HG03460 (cell line): Measurements from ENCODE around the gene VTI1A.
"Not testable (repeated sequence)": the region's sequence is repeated elsewhere in the genome, so short reads cannot be mapped to it uniquely, and the experiment has no call there.

Experiments used
- ATAC-seq: cut with Tn5 transposase; IDR thresholded peaks from one replicate; pipeline ENCODE4 v1.9.1; 2021; ENCODE audit not compliant: unreplicated experiment

The VTI1A gene

DNA sequence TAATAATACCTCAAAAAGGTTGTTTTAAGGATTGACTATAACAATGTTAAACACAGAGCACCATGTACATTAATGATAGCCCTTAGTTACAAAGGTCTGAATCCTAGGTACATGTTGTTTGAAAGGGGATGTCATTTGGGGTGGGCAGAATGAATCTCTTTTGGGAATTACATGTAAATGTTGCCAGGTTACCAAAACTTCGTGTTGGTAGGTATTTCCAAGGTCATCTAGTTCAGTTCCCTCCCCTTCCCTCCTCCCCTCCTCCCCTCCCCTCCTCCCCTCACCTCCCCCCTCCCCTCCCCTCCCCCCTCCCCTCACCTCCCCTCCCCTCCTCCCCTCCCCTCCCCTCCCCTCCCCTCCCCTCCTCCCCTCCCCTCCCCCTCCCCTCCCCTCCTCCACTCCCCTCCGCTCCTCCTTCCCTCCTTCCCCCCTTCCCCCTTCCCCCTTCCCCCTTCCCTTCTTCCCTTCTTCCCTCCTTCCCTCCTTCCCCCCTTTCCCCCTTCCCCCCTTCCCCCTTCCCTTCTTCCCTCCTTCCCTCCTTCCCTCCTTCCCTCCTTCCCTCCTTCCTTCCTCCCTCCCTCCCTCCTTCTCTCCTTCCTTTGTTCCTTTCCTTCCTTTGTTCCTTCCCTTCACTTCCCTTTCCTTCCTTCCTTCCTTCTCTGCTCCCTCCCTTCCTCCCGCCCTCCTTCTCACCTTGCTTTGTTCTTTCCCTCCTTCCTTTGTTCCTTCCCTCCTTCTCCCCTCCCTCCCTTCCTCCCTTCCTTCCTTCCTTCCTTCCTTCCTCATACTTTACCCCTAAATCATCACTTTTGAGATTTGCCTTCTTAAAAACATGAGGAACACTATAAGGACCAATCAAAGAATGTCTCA lies 8.1 kb downstream of the VTI1A start:
- no peak for ATAC-seq

DNA sequence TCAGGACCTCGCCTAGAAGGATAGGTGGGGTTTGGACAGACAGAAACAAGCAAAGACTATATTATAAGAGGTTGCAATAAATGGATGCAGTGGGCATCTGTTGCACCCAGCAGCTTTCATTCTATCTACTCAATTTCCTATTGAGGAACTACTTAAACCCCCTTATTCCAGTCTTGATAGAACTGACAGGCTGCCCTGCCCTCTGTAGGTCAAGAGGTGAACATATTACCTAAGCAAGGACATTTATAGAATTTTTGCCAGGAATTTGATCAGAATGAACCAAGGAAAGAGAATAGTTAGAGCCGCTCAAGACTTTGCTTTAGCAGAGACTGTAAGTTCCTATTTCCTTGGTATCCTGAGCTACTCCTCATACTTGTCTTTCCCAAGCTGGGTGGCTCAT lies 9.5 kb downstream of the VTI1A start:
- no peak for ATAC-seq

DNA sequence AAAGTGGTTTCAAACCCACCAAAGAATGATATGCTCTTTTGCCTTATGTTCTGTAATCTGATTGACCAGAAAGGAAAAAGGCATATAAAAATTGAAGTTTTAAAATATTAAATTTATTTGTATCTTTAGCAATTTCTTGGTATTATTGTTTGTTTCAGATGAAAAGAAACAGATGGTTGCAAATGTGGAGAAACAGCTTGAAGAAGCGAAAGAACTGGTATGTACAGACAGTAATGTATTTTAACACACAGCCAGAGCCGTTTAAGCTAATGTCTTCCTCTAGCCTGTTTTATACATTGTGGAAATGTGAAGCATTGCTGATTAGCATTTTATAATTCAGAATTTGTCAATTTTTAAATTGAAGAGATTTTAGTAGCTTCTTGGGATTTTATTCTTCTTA lies 13.4 kb downstream of the VTI1A start:
- no peak for ATAC-seq

DNA sequence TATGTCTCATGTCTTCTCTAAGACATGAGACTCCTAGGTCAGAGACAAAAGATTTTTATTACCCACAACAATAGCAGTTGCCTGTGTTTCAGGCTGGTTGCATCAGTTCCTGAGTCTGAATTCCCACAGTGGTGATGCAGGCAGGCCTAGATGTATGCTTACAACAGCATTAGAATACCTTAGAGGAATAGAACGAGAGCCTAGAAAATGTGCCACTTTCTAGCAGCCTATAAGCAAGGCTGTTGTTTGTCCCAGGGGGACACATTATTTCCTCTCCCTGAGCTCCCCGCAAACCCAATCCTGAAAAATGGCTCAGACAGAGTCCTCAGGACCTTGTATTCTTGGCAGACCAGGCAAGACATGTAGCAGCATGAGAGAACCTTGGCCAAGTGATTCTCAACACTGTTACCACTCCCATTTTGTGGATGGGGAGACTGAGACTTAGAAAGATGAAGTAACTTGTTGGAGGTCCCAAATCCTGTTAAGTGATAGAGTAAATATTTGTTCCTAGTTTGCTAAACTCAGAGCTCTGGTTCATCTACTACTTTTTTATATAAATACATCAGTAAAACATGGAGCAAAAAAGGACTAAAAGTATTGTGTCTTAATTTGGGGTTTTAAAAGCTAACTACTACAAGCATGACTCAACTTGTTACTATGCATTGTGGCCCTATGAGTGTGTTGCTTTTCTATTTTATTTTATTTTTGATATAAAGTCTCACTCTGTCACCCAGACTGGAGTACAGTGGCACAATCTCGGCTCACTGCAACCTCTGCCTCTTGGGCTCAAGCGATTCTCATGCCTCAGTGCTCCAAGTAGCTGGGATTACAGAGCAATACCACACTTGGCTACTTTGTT lies 14.2 kb downstream of the VTI1A start:
- ATAC-seq, result no peak

DNA sequence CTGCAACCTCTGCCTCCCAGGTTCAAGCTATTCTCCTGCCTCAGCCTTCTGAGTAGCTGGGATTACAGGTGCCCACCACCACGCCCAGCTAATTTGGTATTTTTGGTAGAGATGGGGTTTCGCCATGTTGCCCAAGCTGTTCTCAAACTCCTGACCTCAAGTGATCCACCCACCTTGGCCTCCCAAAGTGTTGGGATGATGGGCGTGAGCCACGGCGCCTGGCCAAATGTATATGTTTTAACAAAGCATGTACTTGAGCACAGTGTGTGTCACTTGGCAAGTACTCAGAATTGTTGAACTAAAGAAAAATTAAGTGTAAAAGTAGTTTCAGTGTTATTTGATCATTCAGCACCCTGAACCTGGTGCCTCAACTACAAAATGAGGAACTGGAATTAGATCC lies 17.1 kb downstream of the VTI1A start:
- ATAC-seq, result not testable (repeated sequence)

DNA sequence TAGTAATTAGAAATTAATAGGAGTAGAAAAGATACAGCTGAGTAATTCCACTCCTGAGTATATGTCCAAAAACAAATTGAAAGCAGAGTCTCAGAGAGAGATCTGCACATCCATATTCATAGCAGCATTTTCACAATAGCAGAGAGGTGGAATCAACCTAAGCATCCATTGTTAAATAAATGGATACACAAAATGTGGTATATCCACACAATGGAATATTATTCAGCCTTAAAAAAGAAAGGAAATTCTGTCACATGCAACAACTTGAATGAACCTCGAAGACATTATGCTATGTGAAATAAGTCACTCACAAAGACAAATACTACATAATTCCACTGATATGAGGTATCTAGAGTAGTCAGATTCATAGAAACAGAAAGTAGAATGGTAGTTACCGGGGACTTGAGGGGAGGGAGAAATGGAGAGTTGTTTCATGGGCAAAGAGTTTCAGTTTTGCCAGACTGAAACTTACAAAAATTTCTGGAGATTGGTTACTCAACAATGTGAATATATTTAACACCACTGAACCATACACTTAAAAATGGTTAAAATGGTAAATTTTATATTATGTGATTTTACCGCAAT lies 18.4 kb downstream of the VTI1A start:
- ATAC-seq, result no peak

DNA sequence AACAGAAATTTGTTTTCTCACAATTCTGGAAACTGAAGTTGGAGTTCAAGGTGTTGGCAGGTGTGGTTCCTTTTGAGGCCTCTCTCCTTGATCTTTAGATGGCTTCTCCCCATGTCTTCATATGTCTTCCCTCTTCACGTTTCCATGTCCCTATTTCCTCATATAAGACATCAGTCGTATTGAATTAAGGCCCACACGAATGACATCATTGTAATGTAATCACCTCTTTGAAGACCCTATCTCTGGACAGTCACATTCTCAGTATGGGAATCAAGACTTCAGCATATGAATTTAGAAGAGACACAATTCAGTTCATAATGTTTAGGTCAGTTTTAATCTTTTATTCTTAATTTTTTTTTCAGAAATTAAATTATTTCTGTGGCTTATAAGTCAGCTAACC lies 19.8 kb downstream of the VTI1A start:
- ATAC-seq, result no peak

DNA sequence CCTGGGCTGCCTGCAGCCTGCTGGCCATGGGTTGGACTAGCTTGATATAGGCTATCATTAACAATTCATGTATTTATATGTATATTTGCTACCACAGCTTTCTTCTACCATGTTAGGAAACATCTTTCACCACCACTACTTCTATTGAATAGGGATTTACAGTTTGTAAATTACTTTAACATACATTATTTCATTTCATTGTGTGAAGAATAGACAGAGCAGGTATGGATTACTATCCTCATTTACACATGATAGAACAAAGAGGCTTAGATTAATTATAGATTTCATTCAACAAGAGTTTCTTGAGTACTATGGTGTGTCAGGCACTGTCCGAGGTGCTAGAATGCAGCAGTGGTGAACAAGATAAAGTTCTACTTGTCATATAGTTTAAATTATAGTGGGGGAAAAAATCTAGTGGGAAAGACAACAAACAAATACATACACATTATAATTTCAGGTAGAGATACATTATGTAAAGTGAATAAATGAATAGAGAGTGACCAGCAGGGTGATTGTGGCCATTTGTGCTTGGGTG lies 20.6 kb downstream of the VTI1A start:
- no peak for ATAC-seq

DNA sequence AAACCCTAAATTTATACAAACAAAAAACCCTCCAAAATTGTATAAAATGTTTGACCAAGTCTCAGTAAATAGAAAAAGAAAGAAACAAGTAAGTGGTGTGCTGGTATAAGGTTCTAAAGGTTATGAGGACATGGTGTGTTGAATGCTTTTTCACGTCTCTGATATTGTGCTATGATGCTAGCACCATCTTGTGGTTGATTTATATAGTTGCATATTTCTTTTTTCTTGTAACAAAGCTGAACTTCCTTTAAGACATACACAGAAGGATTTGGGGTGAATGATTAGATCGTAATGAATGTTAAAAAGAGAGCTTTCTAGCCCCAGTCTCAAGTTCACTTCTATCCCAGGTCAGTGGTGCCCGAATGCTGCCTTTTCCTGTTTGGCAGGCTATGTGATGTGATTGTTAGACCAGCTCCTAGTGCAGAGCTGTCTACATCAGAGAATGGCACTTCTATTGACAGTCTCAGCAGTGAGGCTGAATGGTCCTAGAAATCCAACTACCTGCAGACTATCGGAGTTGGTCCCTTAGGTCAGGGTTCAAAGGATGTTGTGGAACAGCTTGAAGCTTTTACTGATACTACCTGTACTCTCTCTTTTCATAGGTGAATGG lies 25.0 kb downstream of the VTI1A start:
- ATAC-seq, result no peak

DNA sequence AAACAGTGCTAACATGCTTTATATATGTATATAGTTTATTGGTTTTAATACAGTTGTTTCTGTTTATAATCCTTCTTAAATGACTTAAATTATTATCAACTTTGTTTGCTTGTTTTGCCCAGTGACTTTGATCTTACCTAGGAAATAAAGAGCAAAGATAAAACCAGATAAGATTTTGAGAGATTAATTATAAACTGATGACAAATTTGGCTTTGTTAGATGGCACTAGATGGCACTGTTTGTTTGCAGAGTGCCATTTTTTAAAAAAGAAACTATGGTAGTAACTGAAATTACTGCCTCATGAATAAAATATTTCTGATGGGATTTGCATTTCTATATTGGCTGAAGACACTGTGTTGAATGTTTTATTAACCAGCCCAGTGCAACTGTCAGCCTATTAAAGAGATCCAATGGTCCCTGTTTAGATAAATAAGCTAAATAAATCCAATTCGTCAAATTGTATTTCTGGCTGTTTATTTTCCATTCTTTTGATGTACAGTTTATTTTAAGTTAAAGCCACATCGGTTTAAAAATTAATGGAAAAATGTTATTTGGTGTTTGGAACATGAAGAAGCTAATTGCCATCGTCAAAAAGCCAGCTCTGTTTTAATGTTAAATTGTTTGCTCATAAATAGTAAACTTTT lies 28.7 kb downstream of the VTI1A start:
- ATAC-seq, result no peak

DNA sequence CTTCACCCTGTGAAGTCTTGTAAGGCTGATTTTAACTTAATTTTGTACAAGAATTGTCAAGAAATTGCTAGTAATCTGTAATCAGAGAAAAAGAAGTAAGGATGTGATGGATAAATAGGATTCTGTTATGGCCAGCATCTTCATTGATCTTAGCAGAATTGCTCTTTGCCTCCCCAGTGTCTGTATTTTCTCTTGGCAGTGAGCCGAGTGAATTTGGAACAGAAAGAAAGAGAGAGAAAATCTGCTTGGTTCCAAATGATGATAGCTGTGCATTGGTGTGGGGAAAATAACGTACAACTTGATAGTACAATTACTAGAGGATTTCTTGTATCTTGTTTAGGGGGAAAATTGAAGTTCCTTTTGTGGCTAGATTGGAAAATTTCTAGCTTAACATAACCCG lies 34.6 kb downstream of the VTI1A start:
- ATAC-seq, result no peak

DNA sequence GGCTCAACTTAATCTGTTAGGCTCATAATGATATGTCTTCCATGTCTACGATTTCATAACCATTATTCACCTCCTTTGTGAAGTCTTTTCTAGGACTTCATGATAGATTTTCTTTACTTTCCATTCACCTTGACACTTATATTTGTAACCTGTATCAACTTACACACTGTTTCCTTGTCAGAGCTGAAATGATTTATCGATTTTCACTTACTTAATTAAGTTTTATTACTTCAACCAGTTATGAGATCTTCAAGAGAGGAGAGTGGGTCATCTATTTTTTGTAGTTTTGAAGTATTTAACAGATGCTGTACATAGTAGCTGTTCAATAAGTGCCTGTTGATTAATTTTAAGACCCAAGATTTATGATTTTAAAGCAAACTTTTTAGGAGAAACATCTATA lies 37.4 kb downstream of the VTI1A start:
- ATAC-seq, result no peak

DNA sequence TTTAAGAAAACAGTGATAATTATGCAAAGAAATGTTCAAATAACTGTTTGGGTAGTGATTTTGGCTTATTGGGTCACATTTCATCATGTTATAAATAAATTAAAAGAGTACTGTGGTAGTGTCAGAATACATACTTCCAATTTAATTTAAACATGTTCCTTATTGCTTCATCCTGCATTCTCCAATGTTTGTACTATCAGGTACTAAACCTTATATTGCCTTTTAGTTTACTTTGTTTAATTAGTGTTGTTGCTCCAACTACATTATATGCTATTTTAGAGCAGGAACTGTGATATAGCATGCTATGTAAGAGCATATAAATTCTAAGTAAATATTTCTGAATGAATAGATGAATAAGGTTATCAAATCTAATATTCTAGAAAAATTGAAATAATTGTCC lies 40.9 kb downstream of the VTI1A start:
- no peak for ATAC-seq

DNA sequence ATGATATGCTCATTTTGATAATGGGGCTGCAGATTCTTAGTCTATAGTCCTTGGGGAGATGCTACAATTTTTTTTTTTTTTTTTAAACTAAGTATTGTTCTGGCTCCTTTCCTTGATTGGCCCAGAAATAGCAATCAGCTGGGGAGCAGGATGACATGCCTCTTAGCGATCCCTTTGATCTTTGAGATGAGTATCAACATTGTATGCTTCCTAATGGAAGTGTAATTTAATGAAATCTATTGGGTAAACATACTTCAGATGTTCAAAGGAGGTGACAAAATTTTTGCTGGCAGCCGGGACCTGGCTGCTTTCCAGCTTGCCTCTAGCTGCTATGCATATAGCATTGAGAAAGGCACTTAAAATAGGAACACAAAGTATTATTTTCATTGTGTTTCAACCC lies 43.5 kb downstream of the VTI1A start:
- no peak for ATAC-seq

DNA sequence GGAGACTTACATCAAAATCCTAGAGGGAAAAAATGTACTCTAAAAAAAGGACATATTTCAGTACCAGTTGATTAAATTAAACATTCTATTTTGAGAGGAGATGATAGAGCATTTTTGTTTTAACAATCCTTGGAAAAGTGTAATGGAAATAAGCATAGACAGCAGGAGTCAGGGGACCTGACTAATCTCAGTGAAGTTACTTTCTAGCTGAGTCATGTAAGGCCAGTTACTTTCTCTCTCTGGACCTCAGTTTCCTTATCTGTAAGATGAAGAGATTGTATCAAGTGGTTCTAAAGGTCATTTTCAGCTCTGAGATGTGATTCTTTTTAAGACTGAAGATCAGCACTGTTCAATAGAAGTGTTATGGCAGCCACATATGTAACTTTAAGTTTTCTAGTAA lies 44.1 kb downstream of the VTI1A start:
- ATAC-seq, result no peak

DNA sequence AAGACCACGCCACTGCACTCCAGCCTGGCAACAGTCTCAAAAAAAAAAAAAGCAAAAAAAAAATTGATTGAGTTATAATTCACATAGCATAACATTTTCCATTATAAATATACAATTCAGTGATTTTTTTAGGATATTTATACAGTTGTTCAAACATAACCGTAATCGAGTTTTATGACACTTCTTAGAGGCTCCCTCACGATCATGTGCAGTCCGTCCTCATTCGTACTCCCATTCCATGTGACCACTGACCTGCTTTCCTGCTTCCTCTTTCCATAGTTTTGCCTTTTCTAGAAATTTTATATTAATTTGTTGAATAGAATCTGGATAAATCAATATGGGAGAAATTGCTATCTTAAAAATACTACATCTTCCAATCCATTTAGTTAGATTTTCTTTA lies 45.7 kb downstream of the VTI1A start:
- no peak for ATAC-seq

DNA sequence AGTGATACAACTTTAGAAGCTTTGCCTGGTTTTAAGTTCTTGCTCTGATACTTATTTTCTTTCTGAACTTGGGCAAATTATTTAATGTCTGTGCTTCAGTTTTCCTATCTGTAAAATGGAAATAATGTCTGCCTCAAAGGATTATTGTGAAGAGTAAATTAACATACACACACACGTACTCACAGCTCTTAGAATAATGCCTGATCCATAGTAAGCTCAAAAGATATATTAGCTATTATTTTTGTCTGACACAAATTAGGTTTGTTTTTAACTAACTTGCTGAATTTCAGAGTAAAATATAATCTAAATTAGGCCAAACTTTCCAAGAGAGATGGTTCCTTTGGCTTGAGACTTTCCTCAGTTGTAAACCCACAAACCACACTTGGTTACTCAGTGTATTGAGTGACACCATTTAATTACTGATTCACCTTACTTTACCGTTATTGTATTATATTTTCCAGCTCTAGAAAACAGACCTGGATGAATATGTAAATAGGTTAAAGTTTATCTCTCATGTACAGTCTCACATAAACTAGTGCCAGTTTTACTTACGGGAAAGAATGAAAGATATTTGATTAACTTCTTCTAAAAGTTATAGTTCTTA lies 50.4 kb downstream of the VTI1A start:
- ATAC-seq, result peak; percentile 92

DNA sequence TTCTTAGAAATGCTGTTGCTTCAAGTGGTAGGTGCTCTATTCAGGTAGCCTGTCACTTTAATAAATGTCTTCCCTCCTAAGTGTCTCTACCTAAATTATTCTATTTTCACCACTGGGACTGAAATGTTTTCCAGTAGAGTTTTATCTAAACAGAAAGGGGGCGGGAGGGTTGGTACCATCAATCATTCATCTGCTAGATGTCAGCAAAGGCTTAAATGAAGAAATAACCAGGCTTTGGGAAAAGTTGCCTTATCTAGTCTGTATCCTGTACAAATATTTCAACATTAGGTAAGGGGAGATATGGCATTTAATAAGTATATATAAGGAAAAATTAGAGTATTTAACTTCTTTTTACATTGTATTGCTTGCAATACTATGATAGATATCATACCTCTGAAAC lies 51.8 kb downstream of the VTI1A start:
- no peak for ATAC-seq

DNA sequence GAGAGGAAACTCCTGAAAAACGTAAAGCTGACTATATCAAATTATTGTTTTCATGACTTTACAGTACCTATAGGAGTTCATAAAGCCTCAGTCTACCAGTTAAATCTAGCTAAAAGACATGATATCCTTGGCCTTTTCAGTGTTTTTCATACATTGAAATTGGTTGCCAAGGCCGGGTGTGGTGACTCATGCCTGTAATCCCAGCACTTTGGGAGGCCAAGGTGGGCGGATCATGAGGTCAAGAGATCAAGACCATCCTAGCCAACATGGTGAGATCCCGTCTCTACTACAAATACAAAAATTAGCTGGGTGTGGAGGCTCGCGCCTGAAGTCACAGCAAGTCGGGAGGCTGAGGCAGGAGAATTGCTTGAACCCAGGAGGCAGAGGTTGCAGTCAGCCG lies 53.0 kb downstream of the VTI1A start:
- not testable (repeated sequence) for ATAC-seq

DNA sequence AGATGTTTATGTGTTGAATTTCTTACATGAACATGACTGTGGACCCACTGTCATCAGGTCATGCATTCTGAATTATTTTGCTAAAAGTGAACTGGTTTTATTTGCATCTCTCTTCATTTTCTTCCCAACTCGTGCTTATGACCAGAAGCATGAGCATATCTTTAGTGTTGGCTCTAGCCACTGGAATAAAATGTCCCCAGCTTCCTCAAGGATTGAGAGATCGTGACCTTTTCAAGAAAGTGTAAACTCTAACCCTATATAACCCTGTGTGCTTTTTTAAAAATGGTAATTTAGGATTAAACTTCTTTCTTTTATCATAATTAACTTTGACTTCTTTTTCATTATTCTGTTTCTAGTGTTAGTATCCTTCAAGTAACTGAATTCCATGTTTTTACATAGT lies 55.5 kb downstream of the VTI1A start:
- no peak for ATAC-seq
